ENCODE measurements around the gene IFT122. TPM values are rescaled to one million over a fixed set of nuclear protein-coding genes. Genes with fewer than 3 reads are reported as not detected.

The IFT122 gene
- total RNA-seq, 1 donor from 2014 or later, result 41.6 TPM

DNA sequence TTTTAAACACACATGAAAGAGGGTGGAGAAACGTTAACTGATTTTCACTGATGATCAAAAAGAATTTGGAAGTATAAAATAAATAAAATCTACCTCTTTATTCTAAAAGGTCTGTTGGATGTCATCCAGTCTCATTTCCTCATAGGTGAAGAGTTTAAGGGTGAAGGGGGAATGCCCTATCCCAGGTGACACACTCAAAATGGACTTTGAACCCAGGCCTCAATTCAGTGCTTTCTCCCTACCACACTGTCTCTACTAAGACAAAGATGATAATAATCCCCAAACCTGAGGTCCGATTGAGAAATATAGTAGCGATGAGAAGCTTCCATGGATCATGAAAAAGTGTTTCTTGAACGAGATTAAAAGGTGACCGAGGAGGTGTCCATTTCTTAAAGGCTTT lies 6.5 kb upstream of the IFT122 start:
- TF ChIP-seq, protein P1, sequence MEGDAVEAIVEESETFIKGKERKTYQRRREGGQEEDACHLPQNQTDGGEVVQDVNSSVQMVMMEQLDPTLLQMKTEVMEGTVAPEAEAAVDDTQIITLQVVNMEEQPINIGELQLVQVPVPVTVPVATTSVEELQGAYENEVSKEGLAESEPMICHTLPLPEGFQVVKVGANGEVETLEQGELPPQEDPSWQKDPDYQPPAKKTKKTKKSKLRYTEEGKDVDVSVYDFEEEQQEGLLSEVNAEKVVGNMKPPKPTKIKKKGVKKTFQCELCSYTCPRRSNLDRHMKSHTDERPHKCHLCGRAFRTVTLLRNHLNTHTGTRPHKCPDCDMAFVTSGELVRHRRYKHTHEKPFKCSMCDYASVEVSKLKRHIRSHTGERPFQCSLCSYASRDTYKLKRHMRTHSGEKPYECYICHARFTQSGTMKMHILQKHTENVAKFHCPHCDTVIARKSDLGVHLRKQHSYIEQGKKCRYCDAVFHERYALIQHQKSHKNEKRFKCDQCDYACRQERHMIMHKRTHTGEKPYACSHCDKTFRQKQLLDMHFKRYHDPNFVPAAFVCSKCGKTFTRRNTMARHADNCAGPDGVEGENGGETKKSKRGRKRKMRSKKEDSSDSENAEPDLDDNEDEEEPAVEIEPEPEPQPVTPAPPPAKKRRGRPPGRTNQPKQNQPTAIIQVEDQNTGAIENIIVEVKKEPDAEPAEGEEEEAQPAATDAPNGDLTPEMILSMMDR (conservative IDR thresholded peaks at IDR 0.05), result no peak
- no peaks in the 10 kb centered on the region for H3K9me3 Mint-ChIP-seq
- no peak for DNase-seq (ENCODE audit: extremely low spot score, unreplicated experiment)
- H3K27me3 Mint-ChIP-seq, result no peaks in the 10 kb centered on the region
- H3K4me1 Mint-ChIP-seq (ENCODE audit: unreplicated experiment), result peaks cover 36% of the 10 kb centered on the region
- H3K4me3 Mint-ChIP-seq, result no peak overlapping the region
- peaks cover 19% of the 10 kb centered on the region for H3K36me3 Mint-ChIP-seq
- no peak overlapping the region for H3K27ac Mint-ChIP-seq

DNA sequence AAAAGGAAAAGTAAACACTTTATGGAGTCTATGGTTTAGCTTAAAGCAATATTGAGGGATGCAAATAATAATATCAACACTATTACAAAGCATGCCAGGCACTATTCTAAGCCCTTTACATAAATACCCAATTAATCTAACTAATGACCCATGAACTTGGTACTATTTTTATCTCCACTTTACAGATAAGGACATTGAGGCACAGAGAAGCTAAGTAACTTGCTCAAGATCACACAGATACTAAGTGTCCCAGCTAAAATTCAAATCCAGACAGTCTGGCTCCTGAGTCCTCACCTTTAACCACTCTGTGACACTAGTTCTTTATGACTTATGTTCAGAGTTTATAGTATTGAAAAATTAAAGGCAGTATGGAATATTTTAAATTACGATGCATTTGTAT lies 5.9 kb upstream of the IFT122 start:
- no peak for DNase-seq (ENCODE audit: extremely low spot score, unreplicated experiment)
- H3K27me3 Mint-ChIP-seq, result no peaks in the 10 kb centered on the region
- peaks cover 31% of the 10 kb centered on the region for H3K4me1 Mint-ChIP-seq (ENCODE audit: unreplicated experiment)
- TF ChIP-seq, protein P1 (conservative IDR thresholded peaks at IDR 0.05), result no peak
- H3K36me3 Mint-ChIP-seq, result peaks cover 15% of the 10 kb centered on the region
- H3K4me3 Mint-ChIP-seq, result no peak overlapping the region
- H3K27ac Mint-ChIP-seq, result no peak overlapping the region
- H3K9me3 Mint-ChIP-seq, result no peaks in the 10 kb centered on the region

DNA sequence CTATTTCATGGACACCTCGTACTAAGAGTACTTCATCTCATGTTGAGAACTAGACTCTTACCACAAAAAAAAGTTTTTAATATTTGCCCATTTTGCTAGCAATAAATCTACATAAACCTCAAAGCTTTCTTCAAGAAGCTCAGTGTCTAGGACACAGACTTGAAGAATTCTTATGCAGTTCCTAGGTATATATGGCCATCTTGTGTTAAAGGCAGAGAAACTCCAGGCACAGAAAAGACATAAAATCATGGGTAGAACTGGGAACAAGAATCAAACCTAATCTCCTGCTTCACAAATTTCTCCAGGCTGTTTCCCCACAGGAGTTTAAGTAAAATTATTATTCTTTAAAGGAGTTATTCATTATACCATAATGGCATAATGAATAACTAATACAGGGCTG lies 4.7 kb upstream of the IFT122 start:
- H3K36me3 Mint-ChIP-seq, result peaks cover 14% of the 10 kb centered on the region
- H3K4me1 Mint-ChIP-seq (ENCODE audit: unreplicated experiment), result peaks cover 34% of the 10 kb centered on the region
- TF ChIP-seq, protein P1 (conservative IDR thresholded peaks at IDR 0.05), result no peak
- no peaks in the 10 kb centered on the region for H3K9me3 Mint-ChIP-seq
- H3K27me3 Mint-ChIP-seq, result no peaks in the 10 kb centered on the region
- H3K4me3 Mint-ChIP-seq, result peak overlapping the region; percentile 33
- H3K27ac Mint-ChIP-seq, result no peak overlapping the region
- DNase-seq (ENCODE audit: extremely low spot score, unreplicated experiment), result no peak

DNA sequence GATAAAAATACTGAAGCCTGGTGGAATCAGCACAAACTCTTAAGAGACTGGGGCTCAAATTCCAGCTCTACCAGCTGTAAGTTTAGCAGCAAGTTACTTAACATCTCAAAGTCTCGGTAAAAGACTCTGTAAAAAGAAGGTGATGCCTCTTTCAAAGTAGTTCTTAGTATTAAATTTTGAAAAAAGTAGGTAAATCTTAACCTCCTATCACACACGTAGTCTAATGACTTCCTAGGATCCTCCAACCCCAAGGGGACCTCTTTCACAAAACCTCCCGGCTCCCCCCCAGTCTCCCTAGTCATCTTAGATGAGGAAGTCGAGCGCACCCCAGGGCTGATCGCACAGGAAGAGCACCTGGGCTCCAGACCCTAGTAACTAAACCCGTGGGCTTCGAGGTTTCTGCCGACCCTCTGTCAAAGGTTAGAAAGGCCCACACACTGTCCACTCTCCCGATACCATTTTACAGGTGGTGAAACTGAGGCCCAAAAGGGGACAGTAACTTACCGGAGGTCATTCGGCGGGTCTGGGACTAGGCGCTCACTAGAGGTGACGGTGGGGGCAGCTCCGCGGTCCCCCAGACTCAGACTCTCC lies 703 bp upstream of the IFT122 start:
- H3K27ac Mint-ChIP-seq, result peak overlapping the region; percentile 96
- H3K36me3 Mint-ChIP-seq, result peaks cover 6% of the 10 kb centered on the region
- no peak for DNase-seq (ENCODE audit: extremely low spot score, unreplicated experiment)
- TF ChIP-seq, protein P1 (conservative IDR thresholded peaks at IDR 0.05), result no peak
- peak overlapping the region; percentile 96 for H3K4me3 Mint-ChIP-seq
- no peaks in the 10 kb centered on the region for H3K27me3 Mint-ChIP-seq
- H3K4me1 Mint-ChIP-seq (ENCODE audit: unreplicated experiment), result peaks cover 50% of the 10 kb centered on the region
- H3K9me3 Mint-ChIP-seq, result no peaks in the 10 kb centered on the region

DNA sequence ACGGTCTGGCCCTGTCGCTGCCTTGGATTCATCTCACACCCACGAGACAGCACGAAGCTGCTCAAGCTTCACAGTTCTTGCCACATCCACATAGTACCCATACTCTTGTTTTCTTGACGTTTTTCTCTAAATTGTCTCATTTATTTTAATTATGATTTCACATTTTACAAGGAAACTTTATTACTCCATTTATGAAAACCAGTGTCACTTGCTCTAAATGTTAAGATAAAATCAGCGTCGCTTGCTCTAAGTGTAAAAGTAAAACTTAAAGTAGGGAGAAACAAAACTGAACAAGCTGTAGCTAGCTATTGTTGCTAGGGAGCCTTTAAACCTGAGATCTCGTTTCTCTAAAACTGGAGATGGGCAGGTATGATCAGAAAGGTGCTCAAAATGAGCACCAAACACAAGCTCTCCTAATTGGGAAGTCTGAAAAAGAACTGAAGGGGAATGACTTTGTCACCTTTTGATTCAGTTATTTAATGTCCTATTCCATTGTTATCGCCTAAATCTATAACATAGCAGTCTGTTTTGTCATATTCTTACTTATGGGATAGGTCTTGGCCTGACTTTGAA lies 680 bp downstream of the IFT122 start:
- peak overlapping the region; percentile 96 for H3K4me3 Mint-ChIP-seq
- H3K9me3 Mint-ChIP-seq, result no peaks in the 10 kb centered on the region
- peaks cover 39% of the 10 kb centered on the region for H3K4me1 Mint-ChIP-seq (ENCODE audit: unreplicated experiment)
- H3K36me3 Mint-ChIP-seq, result peaks cover 6% of the 10 kb centered on the region
- H3K27ac Mint-ChIP-seq, result peak overlapping the region; percentile 96
- H3K27me3 Mint-ChIP-seq, result no peaks in the 10 kb centered on the region
- DNase-seq (ENCODE audit: extremely low spot score, unreplicated experiment), result no peak
- TF ChIP-seq, protein P1 (conservative IDR thresholded peaks at IDR 0.05), result no peak

Data from type B pancreatic cell (in vitro differentiated cells).